ENCODE measurements around the gene PRG2. TPM values are rescaled to one million over a fixed set of nuclear protein-coding genes. Genes with fewer than 3 reads are reported as not detected.

PRG2 gene
- polyA plus RNA-seq, 3 donors, result 1.1 TPM; not detected in 2

- Histone ChIP-seq H3K9me3 (replicated peaks in 1 of 2; ENCODE audit: control insufficient read depth in 1 of 2, insufficient read depth in 1 of 2, low read length in 2 of 2) (peaks cover 0 to 9% of the 10 kb centered on the region in 2 donors), H2AFZ (ENCODE audit: insufficient read depth, low read depth, low read length, poor library complexity, severe bottlenecking) (no peak overlapping the region), H3K27me3 (ENCODE audit: control insufficient read depth in 2 of 2, insufficient read depth in 2 of 2, low read length in 2 of 2) (no peaks in the 10 kb centered on the region), H3K79me2 (ENCODE audit: insufficient read depth, low read length) (no peaks in the 10 kb centered on the region), H3K4me3 (replicated peaks in 1 of 3; ENCODE audit: low read depth in 2 of 3, low read length in 3 of 3) (no peak overlapping the region), H3K9ac (ENCODE audit: insufficient read depth, low read length, poor library complexity, severe bottlenecking) (no peak overlapping the region), H4K20me1 (ENCODE audit: insufficient read depth, low read length) (peaks cover 20% of the 10 kb centered on the region), H3K4me1 (ENCODE audit: control insufficient read depth in 1 of 2, insufficient read depth in 2 of 2, low read length in 2 of 2) (peaks cover 23 to 25% of the 10 kb centered on the region in 2 donors), H3K4me2 (replicated peaks; ENCODE audit: extremely low read depth, low read length, poor library complexity, severe bottlenecking) (no peak overlapping the region), H3K36me3 (replicated peaks in 1 of 2; ENCODE audit: control insufficient read depth in 1 of 2, insufficient read depth in 2 of 2, low read length in 2 of 2) (peaks cover 6 to 18% of the 10 kb centered on the region in 2 donors), H3K27ac (ENCODE audit: low read depth in 1 of 2, low read length in 2 of 2) (no peak overlapping the region)
- Mint-ChIP-seq H3K9me3 (peaks cover 4 to 17% (median 9%) of the 10 kb centered on the region in 7 donors), H3K36me3 (peaks cover 21 to 23% of the 10 kb centered on the region in 2 donors), H3K4me1 (peaks cover 26% of the 10 kb centered on the region), H3K27ac (peak overlapping the region in 3 of 7 donors; percentile 46 to 86 (median 74)), H3K4me3 (no peak overlapping the region), H3K27me3 (ENCODE audit: low read depth in 3 of 3) (peaks cover 0 to 3% (median 2%) of the 10 kb centered on the region in 3 donors)
- TF ChIP-seq CTCF (IDR thresholded peaks at IDR 0.05), result no peak
- DNase-seq, result no peak
- intact Hi-C loops (cut with micrococcal nuclease), result no loop called here
- WGBS (ENCODE audit: insufficient coverage), result 100% methylated on average over 1 of the region's 6 CpGs
These were observed 11.9 kb upstream of the PRG2 start for GRCh38 chr11:57402188-57403002.

- Histone ChIP-seq H3K27ac (ENCODE audit: low read depth in 1 of 2, low read length in 2 of 2) (no peak overlapping the region), H3K4me1 (ENCODE audit: control insufficient read depth in 1 of 2, insufficient read depth in 2 of 2, low read length in 2 of 2) (peaks cover 14 to 15% of the 10 kb centered on the region in 2 donors), H3K79me2 (ENCODE audit: insufficient read depth, low read length) (no peaks in the 10 kb centered on the region), H3K4me3 (replicated peaks in 1 of 3; ENCODE audit: low read depth in 2 of 3, low read length in 3 of 3) (no peak overlapping the region), H3K4me2 (replicated peaks; ENCODE audit: extremely low read depth, low read length, poor library complexity, severe bottlenecking) (no peak overlapping the region), H4K20me1 (ENCODE audit: insufficient read depth, low read length) (no peaks in the 10 kb centered on the region), H3K9ac (ENCODE audit: insufficient read depth, low read length, poor library complexity, severe bottlenecking) (no peak overlapping the region), H3K9me3 (replicated peaks in 1 of 2; ENCODE audit: control insufficient read depth in 1 of 2, insufficient read depth in 1 of 2, low read length in 2 of 2) (peaks cover 0 to 9% of the 10 kb centered on the region in 2 donors), H2AFZ (ENCODE audit: insufficient read depth, low read depth, low read length, poor library complexity, severe bottlenecking) (no peak overlapping the region), H3K36me3 (replicated peaks in 1 of 2; ENCODE audit: control insufficient read depth in 1 of 2, insufficient read depth in 2 of 2, low read length in 2 of 2) (peaks cover 0 to 2% of the 10 kb centered on the region in 2 donors), H3K27me3 (ENCODE audit: control insufficient read depth in 2 of 2, insufficient read depth in 2 of 2, low read length in 2 of 2) (no peaks in the 10 kb centered on the region)
- Mint-ChIP-seq H3K4me3 (no peak overlapping the region), H3K36me3 (peaks cover 3 to 5% of the 10 kb centered on the region in 2 donors), H3K27ac (no peak overlapping the region), H3K4me1 (peaks cover 6% of the 10 kb centered on the region), H3K27me3 (ENCODE audit: low read depth in 3 of 3) (no peaks in the 10 kb centered on the region), H3K9me3 (peaks cover 4 to 14% (median 9%) of the 10 kb centered on the region in 7 donors)
- no peak for TF ChIP-seq CTCF (IDR thresholded peaks at IDR 0.05)
- intact Hi-C loops (cut with micrococcal nuclease), result no loop called here
- no CpG with 5 or more reads among the region's 4 CpGs for WGBS (ENCODE audit: insufficient coverage)
- no peak for DNase-seq
These were observed 9.6 kb upstream of the PRG2 start for GRCh38 chr11:57399972-57400578.
